Measurements from ENCODE around the gene DIPK2B.

- TF ChIP-seq, protein P1, sequence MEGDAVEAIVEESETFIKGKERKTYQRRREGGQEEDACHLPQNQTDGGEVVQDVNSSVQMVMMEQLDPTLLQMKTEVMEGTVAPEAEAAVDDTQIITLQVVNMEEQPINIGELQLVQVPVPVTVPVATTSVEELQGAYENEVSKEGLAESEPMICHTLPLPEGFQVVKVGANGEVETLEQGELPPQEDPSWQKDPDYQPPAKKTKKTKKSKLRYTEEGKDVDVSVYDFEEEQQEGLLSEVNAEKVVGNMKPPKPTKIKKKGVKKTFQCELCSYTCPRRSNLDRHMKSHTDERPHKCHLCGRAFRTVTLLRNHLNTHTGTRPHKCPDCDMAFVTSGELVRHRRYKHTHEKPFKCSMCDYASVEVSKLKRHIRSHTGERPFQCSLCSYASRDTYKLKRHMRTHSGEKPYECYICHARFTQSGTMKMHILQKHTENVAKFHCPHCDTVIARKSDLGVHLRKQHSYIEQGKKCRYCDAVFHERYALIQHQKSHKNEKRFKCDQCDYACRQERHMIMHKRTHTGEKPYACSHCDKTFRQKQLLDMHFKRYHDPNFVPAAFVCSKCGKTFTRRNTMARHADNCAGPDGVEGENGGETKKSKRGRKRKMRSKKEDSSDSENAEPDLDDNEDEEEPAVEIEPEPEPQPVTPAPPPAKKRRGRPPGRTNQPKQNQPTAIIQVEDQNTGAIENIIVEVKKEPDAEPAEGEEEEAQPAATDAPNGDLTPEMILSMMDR (conservative IDR thresholded peaks at IDR 0.05; ENCODE audit: low read depth, low read length): no peak
- no peak for TF ChIP-seq EZH2 (IDR thresholded peaks at IDR 0.05; ENCODE audit: borderline replicate concordance, low read depth, low read length, poor library complexity, severe bottlenecking)
Measured at GRCh38 chrX:45186643-45187026, 14.0 kb downstream of the DIPK2B start.

Measured in A673 (cell line).